Mesothelial cell of epicardium (in vitro differentiated cells): Measurements from ENCODE around the gene YIPF3. TPM values are rescaled to one million over a fixed set of nuclear protein-coding genes. Genes with fewer than 3 reads are reported as not detected.

Source experiments
- DNase-seq, 2 experiments: peaks; one replicate each; pipeline ENCODE4 v3.0.0; 2021; ENCODE audit warnings: low spot score in 2 of 2; ENCODE audit not compliant: unreplicated experiment in 2 of 2
- H3K27ac Mint-ChIP-seq: 2 replicates; pipeline ENCODE4 v1.8.0; 2021; ENCODE audit warnings: mixed read lengths
- H3K27me3 Mint-ChIP-seq: 2 replicates; pipeline ENCODE4 v1.8.0; 2021; ENCODE audit warnings: low read depth, mixed read lengths
- H3K36me3 Mint-ChIP-seq: 2 replicates; pipeline ENCODE4 v1.8.0; 2021; ENCODE audit warnings: mixed read lengths
- H3K4me1 Mint-ChIP-seq: 2 replicates; pipeline ENCODE4 v1.8.0; 2021; ENCODE audit warnings: mixed read lengths
- H3K4me3 Mint-ChIP-seq: 2 replicates; pipeline ENCODE4 v1.8.0; 2021; ENCODE audit warnings: mild to moderate bottlenecking, moderate library complexity, mixed read lengths
- H3K9me3 Mint-ChIP-seq: 2 replicates; pipeline ENCODE4 v1.8.0; 2021; ENCODE audit warnings: mixed read lengths
- total RNA-seq: library from RNA; stranded (reverse); gene quantifications from 3 replicates; pipeline ENCODE4 v1.2.1, GENCODE V29; 2021
- TF ChIP-seq, protein P1 (sequence below): fragments of 200-600 bp; sonication (generic); IDR thresholded peaks from one replicate; pipeline ENCODE4 v1.5.0; 2021; ENCODE audit warnings: antibody characterized with exemption; ENCODE audit not compliant: unreplicated experiment

YIPF3 gene
- total RNA-seq, 1 donor from 2014 or later: 107 TPM

DNA sequence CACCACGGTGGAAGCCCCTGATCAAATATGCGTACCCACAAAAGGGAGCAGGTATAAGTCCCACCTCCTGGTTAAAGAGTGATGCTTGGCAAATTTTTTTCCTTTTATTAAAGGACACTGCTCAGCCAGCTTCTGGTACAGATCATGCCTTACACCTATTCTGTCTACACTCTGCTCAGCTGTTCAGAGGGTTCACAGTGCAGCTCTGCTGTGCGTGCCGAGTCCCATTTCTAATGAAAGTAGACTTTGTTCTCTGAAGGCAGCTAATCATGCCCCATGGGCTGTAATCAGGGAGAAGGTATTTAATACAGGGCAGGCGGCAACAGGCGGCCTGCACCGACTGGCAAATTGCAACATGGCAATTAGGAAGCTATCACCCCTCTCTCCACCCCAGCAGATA is 22.9 kb downstream of the YIPF3 start:
- DNase-seq: no peak
- H3K4me3 Mint-ChIP-seq: no peak overlapping the region
- H3K27me3 Mint-ChIP-seq: no peaks in the 10 kb centered on the region
- TF ChIP-seq, protein P1, sequence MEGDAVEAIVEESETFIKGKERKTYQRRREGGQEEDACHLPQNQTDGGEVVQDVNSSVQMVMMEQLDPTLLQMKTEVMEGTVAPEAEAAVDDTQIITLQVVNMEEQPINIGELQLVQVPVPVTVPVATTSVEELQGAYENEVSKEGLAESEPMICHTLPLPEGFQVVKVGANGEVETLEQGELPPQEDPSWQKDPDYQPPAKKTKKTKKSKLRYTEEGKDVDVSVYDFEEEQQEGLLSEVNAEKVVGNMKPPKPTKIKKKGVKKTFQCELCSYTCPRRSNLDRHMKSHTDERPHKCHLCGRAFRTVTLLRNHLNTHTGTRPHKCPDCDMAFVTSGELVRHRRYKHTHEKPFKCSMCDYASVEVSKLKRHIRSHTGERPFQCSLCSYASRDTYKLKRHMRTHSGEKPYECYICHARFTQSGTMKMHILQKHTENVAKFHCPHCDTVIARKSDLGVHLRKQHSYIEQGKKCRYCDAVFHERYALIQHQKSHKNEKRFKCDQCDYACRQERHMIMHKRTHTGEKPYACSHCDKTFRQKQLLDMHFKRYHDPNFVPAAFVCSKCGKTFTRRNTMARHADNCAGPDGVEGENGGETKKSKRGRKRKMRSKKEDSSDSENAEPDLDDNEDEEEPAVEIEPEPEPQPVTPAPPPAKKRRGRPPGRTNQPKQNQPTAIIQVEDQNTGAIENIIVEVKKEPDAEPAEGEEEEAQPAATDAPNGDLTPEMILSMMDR: no peak
- H3K4me1 Mint-ChIP-seq: peaks cover 31% of the 10 kb centered on the region
- peak overlapping the region; percentile 75 for H3K27ac Mint-ChIP-seq
- H3K36me3 Mint-ChIP-seq: no peaks in the 10 kb centered on the region
- no peaks in the 10 kb centered on the region for H3K9me3 Mint-ChIP-seq

GRCh38 chr6:43493230-43493629 is 23.5 kb downstream of the YIPF3 start:
- H3K4me1 Mint-ChIP-seq: peaks cover 31% of the 10 kb centered on the region
- DNase-seq: no peak
- H3K27me3 Mint-ChIP-seq: no peaks in the 10 kb centered on the region
- H3K9me3 Mint-ChIP-seq: no peaks in the 10 kb centered on the region
- TF ChIP-seq, protein P1: no peak
- H3K4me3 Mint-ChIP-seq: no peak overlapping the region
- no peak overlapping the region for H3K27ac Mint-ChIP-seq
- H3K36me3 Mint-ChIP-seq: no peaks in the 10 kb centered on the region

- H3K27me3 Mint-ChIP-seq: no peaks in the 10 kb centered on the region
- no peak overlapping the region for H3K27ac Mint-ChIP-seq
- no peak for DNase-seq
- peaks cover 31% of the 10 kb centered on the region for H3K4me1 Mint-ChIP-seq
- H3K9me3 Mint-ChIP-seq: no peaks in the 10 kb centered on the region
- TF ChIP-seq, protein P1: no peak
- no peaks in the 10 kb centered on the region for H3K36me3 Mint-ChIP-seq
- H3K4me3 Mint-ChIP-seq: no peak overlapping the region
Measured at GRCh38 chr6:43492673-43493072, 24.1 kb downstream of the YIPF3 start.

GRCh38 chr6:43491750-43492661 is 24.7 kb downstream of the YIPF3 start:
- Mint-ChIP-seq H3K36me3 (no peaks in the 10 kb centered on the region), H3K4me3 (no peak overlapping the region), H3K27ac (no peak overlapping the region), H3K4me1 (peaks cover 27% of the 10 kb centered on the region), H3K9me3 (no peaks in the 10 kb centered on the region), H3K27me3 (no peaks in the 10 kb centered on the region)
- no peak for DNase-seq
- TF ChIP-seq, protein P1: no peak

GRCh38 chr6:43490523-43490939 is 26.2 kb downstream of the YIPF3 start:
- Mint-ChIP-seq H3K4me1 (peaks cover 12% of the 10 kb centered on the region), H3K9me3 (no peaks in the 10 kb centered on the region), H3K36me3 (no peaks in the 10 kb centered on the region), H3K27me3 (no peaks in the 10 kb centered on the region), H3K27ac (no peak overlapping the region), H3K4me3 (no peak overlapping the region)
- DNase-seq: no peak
- TF ChIP-seq, protein P1: no peak
